Cardiac septum (tissue), 1 donor: ENCODE data around the gene ZNF678. TPM values are rescaled to one million over a fixed set of nuclear protein-coding genes. Genes with fewer than 3 reads are reported as not detected.
"Not testable (repeated sequence)": the region's sequence is repeated elsewhere in the genome, so short reads cannot be mapped to it uniquely, and the experiment has no call there.

Experiments used
- DNase-seq: peaks from one replicate; pipeline ENCODE4 v3.0.0-alpha.2; 2020; ENCODE audit warnings: low spot score
- intact Hi-C: fragments of 100-400 bp; cut with DNase I; formaldehyde crosslinking; loops from one replicate; pipeline ENCODE4 v1.14.0; 2022
- total RNA-seq: library from RNA; stranded (reverse); fragmentation: NEBNext Ultra II Directional; extraction: Animal tissue kit (Norgen Biotek cat#: 25700); gene quantifications from one replicate; pipeline ENCODE4 v1.2.1, GENCODE V29; 2021
- donor health status: DM: no; HTN: no; CAD: no.

The ZNF678 gene
- total RNA-seq, 1 donor from 2014 or later = 4.5 TPM

- DNase-seq = no peak
- intact Hi-C loops = no loop called here
These were observed 122.5 kb downstream of the ZNF678 start for GRCh38 chr1:227685807-227686206.

GRCh38 chr1:227697321-227697864 is 134.0 kb downstream of the ZNF678 start:
- intact Hi-C loops = no loop called here
- DNase-seq = no peak

- DNase-seq, intact Hi-C loops: not testable (repeated sequence)
These were observed 138.3 kb downstream of the ZNF678 start for GRCh38 chr1:227701631-227702030.

- no peak for DNase-seq
- intact Hi-C loops = no loop called here
These were observed 144.5 kb downstream of the ZNF678 start for GRCh38 chr1:227707846-227708245.

GRCh38 chr1:227709451-227709850 is 146.1 kb downstream of the ZNF678 start:
- DNase-seq = no peak
- intact Hi-C loops = no loop called here

- DNase-seq, intact Hi-C loops: not testable (repeated sequence)
These were observed 147.1 kb downstream of the ZNF678 start for GRCh38 chr1:227710474-227710873.

- no peak for DNase-seq
- intact Hi-C loops = no loop called here
These were observed 149.3 kb downstream of the ZNF678 start for GRCh38 chr1:227712648-227713047.

GRCh38 chr1:227718932-227719331 is 155.6 kb downstream of the ZNF678 start:
- intact Hi-C loops = no loop called here
- DNase-seq = no peak

GRCh38 chr1:227723474-227723873 is 160.1 kb downstream of the ZNF678 start:
- no peak for DNase-seq
- intact Hi-C loops = no loop called here

- intact Hi-C loops = loop anchor here (5.0 kb wide), 2 partner anchors 37 to 183 kb away; no protein-coding TSS in a partner anchor
- no peak for DNase-seq
These were observed 161.7 kb downstream of the ZNF678 start for GRCh38 chr1:227725046-227725445.

GRCh38 chr1:227726318-227726717 is 163.0 kb downstream of the ZNF678 start:
- DNase-seq = no peak

More at GRCh38 chr1:227726318-227726717, 163.0 kb downstream of the ZNF678 start:
- intact Hi-C loops = loop anchor here (5.0 kb wide), 2 partner anchors 36 to 184 kb away; no protein-coding TSS in a partner anchor

Other genes starting within 250 kb of the ZNF678 start
- gene CDC42BPA, start 245.1 kb upstream of the ZNF678 start, total RNA-seq = 33.5 TPM
- 10.7 TPM for gene JMJD4, start 171.7 kb downstream of the ZNF678 start, total RNA-seq
- gene SNAP47, start 171.9 kb downstream of the ZNF678 start, total RNA-seq = 44.0 TPM